Hepatocyte (in vitro differentiated cells): ENCODE measurements around the gene ACTR6. TPM values are rescaled to one million over a fixed set of nuclear protein-coding genes. Genes with fewer than 3 reads are reported as not detected.
"Not testable (repeated sequence)": the region's sequence is repeated elsewhere in the genome, so short reads cannot be mapped to it uniquely, and the experiment has no call there.

Experiments
- DNase-seq: peaks from one replicate; pipeline ENCODE4 v3.0.0-alpha.2; 2016; ENCODE audit warnings: low spot score
- H2AFZ ChIP-seq: fragments of 200-600 bp; sonication (generic); 2 replicates; pipeline ENCODE4 v1.6.0; 2016; ENCODE audit warnings: antibody characterized with exemption, mild to moderate bottlenecking
- H3K27ac ChIP-seq: fragments of 200-600 bp; sonication (generic); 2 replicates; pipeline ENCODE4 v1.5.1; 2016; ENCODE audit warnings: mild to moderate bottlenecking
- H3K27me3 ChIP-seq: fragments of 200-600 bp; sonication (generic); 2 replicates; pipeline ENCODE4 v1.6.1; 2016
- H3K36me3 ChIP-seq: fragments of 200-600 bp; sonication (generic); replicated peaks from 2 replicates; pipeline ENCODE4 v1.5.1; 2016; ENCODE audit warnings: low read depth; ENCODE audit not compliant: insufficient read depth
- H3K4me1 ChIP-seq: fragments of 200-600 bp; sonication (generic); 2 replicates; pipeline ENCODE4 v1.5.1; 2016; ENCODE audit warnings: mild to moderate bottlenecking, moderate library complexity; ENCODE audit not compliant: insufficient read depth
- H3K4me2 ChIP-seq: fragments of 200-600 bp; sonication (generic); 2 replicates; pipeline ENCODE4 v1.6.0; 2016
- H3K4me3 ChIP-seq: fragments of 200-600 bp; sonication (generic); 2 replicates; pipeline ENCODE4 v1.5.1; 2016; ENCODE audit warnings: mild to moderate bottlenecking
- H3K79me2 ChIP-seq: fragments of 200-600 bp; sonication (generic); 2 replicates; pipeline ENCODE4 v1.6.0; 2017; ENCODE audit warnings: mild to moderate bottlenecking
- H3K9me2 ChIP-seq: fragments of 200-600 bp; sonication (generic); replicated peaks from 2 replicates; pipeline ENCODE4 v1.6.0; 2017; ENCODE audit warnings: mild to moderate bottlenecking; ENCODE audit not compliant: insufficient read depth
- H3K9me3 ChIP-seq: fragments of 200-600 bp; sonication (generic); 2 replicates; pipeline ENCODE4 v1.5.1; 2016; ENCODE audit warnings: low read depth, mild to moderate bottlenecking
- H4K20me1 ChIP-seq: fragments of 200-600 bp; sonication (generic); 2 replicates; pipeline ENCODE4 v1.6.0; 2016; ENCODE audit warnings: mild to moderate bottlenecking; ENCODE audit not compliant: insufficient read depth, poor library complexity, severe bottlenecking
- CTCF ChIP-seq: fragments of 200-600 bp; sonication (generic); IDR thresholded peaks from 2 replicates; pipeline ENCODE4 v1.5.1; 2016; ENCODE audit warnings: antibody characterized with exemption, mild to moderate bottlenecking; ENCODE audit not compliant: poor library complexity
- EZH2 ChIP-seq: fragments of 200-600 bp; sonication (generic); IDR thresholded peaks from 2 replicates; pipeline ENCODE4 v1.6.1; 2016; ENCODE audit warnings: antibody characterized with exemption, mild to moderate bottlenecking, borderline replicate concordance
- EZH2phosphoT487 ChIP-seq: fragments of 200-600 bp; sonication (generic); IDR thresholded peaks from one replicate; pipeline ENCODE4 v1.6.1; 2018; ENCODE audit warnings: antibody characterized with exemption, mild to moderate bottlenecking, low read depth, moderate library complexity; ENCODE audit not compliant: unreplicated experiment, severe bottlenecking
- WGBS: methylation state at CpG from one replicate; pipeline ENCODE4 v1.1.6; 2016; ENCODE audit warnings: low lambda C conversion rate; ENCODE audit errors: missing lambda C conversion rate; 5-methylcytosine and 5-hydroxymethylcytosine counted together
- polyA plus RNA-seq: library from polyadenylated mRNA; unstranded; fragments of >200 nt; fragmentation: Nextera tagmentation; extraction: Ambion mirVana; gene quantifications from 2 replicates; pipeline ENCODE4 v1.2.1, GENCODE V29; 2016
- total RNA-seq: library from RNA; depleted of rRNA; stranded (reverse); fragments of >200 nt; gene quantifications from 2 replicates; pipeline ENCODE4 v1.2.3, GENCODE V29; 2014

The ACTR6 gene
- total and polyA plus RNA-seq, 2 experiments from 2014 or later, result 18.0 to 38.0 TPM

GRCh38 chr12:100174495-100174894 lies 26.1 kb upstream of the ACTR6 start:
- H3K4me3 ChIP-seq, result no peak overlapping the region
- no peaks in the 10 kb centered on the region for H3K79me2 ChIP-seq
- no peak overlapping the region for H3K27ac ChIP-seq
- peaks cover 4% of the 10 kb centered on the region for H3K4me1 ChIP-seq
- no peaks in the 10 kb centered on the region for H3K36me3 ChIP-seq
- no peaks in the 10 kb centered on the region for H4K20me1 ChIP-seq
- H3K4me2 ChIP-seq, result no peak overlapping the region
- no peaks in the 10 kb centered on the region for H3K27me3 ChIP-seq
- no peak for DNase-seq
- no peak overlapping the region for H2AFZ ChIP-seq
- no peak for TF ChIP-seq EZH2phosphoT487
- H3K9me3 ChIP-seq, result no peaks in the 10 kb centered on the region
- H3K9me2 ChIP-seq, result no peaks in the 10 kb centered on the region

- H3K4me2 ChIP-seq, H2AFZ ChIP-seq, H3K36me3 ChIP-seq, H4K20me1 ChIP-seq, DNase-seq, H3K9me3 ChIP-seq, H3K4me1 ChIP-seq, H3K27me3 ChIP-seq, H3K4me3 ChIP-seq, H3K79me2 ChIP-seq, H3K27ac ChIP-seq, H3K9me2 ChIP-seq: not testable (repeated sequence)
- WGBS, result 93% methylated on average over 8 of the region's 8 CpGs
Measured at GRCh38 chr12:100176493-100176892, 24.1 kb upstream of the ACTR6 start.

- H3K4me3 ChIP-seq, result no peak overlapping the region
- WGBS, result 80% methylated on average over 2 of the region's 2 CpGs
- H3K27me3 ChIP-seq, result no peaks in the 10 kb centered on the region
- no peak overlapping the region for H2AFZ ChIP-seq
- no peak overlapping the region for H3K27ac ChIP-seq
- no peaks in the 10 kb centered on the region for H4K20me1 ChIP-seq
- H3K4me2 ChIP-seq, result no peak overlapping the region
- TF ChIP-seq CTCF, result no peak
- no peak for TF ChIP-seq EZH2phosphoT487
- no peak for TF ChIP-seq EZH2
- no peaks in the 10 kb centered on the region for H3K79me2 ChIP-seq
- H3K9me3 ChIP-seq, result no peaks in the 10 kb centered on the region
- H3K4me1 ChIP-seq, result no peaks in the 10 kb centered on the region
- H3K36me3 ChIP-seq, result no peaks in the 10 kb centered on the region
- DNase-seq, result no peak
- no peaks in the 10 kb centered on the region for H3K9me2 ChIP-seq
Measured at GRCh38 chr12:100179252-100179651, 21.4 kb upstream of the ACTR6 start.

- Histone ChIP-seq H4K20me1 (no peaks in the 10 kb centered on the region), H3K9me3 (no peaks in the 10 kb centered on the region), H3K4me2 (no peak overlapping the region), H3K9me2 (no peaks in the 10 kb centered on the region), H3K4me1 (no peaks in the 10 kb centered on the region), H3K27me3 (no peaks in the 10 kb centered on the region), H3K79me2 (no peaks in the 10 kb centered on the region), H3K4me3 (no peak overlapping the region), H2AFZ (no peak overlapping the region), H3K27ac (no peak overlapping the region), H3K36me3 (no peaks in the 10 kb centered on the region)
- DNase-seq, result no peak
- no peak for TF ChIP-seq CTCF
- no peak for TF ChIP-seq EZH2
- TF ChIP-seq EZH2phosphoT487, result no peak
- WGBS, result 93% methylated on average over 8 of the region's 8 CpGs
Measured at GRCh38 chr12:100184549-100185145, 16.0 kb upstream of the ACTR6 start.
